HFFc6 (cell line): ENCODE data around the gene WDR45B. TPM values are rescaled to one million over a fixed set of nuclear protein-coding genes. Genes with fewer than 3 reads are reported as not detected.

ENCODE experiments used
- DNase-seq: peaks from one replicate; pipeline ENCODE4 v3.0.0-alpha.2; 2018
- H3K27ac Mint-ChIP-seq: 2 replicates; pipeline ENCODE4 v1.8.0; 2020; ENCODE audit warnings: mild to moderate bottlenecking, mixed read lengths
- H3K27me3 Mint-ChIP-seq: 2 replicates; pipeline ENCODE4 v1.8.0; 2021; ENCODE audit warnings: mild to moderate bottlenecking, moderate library complexity, mixed read lengths; ENCODE audit not compliant: insufficient read depth
- H3K36me3 Mint-ChIP-seq: 2 replicates; pipeline ENCODE4 v1.8.0; 2021; ENCODE audit warnings: low read depth, mixed read lengths
- H3K4me1 Mint-ChIP-seq: 2 replicates; pipeline ENCODE4 v1.8.0; 2020; ENCODE audit warnings: low read depth, mixed read lengths
- H3K4me3 Mint-ChIP-seq: 2 replicates; pipeline ENCODE4 v1.8.0; 2020; ENCODE audit warnings: mild to moderate bottlenecking, moderate library complexity, mixed read lengths
- H3K9me3 Mint-ChIP-seq: 2 replicates; pipeline ENCODE4 v1.8.0; 2020; ENCODE audit warnings: mild to moderate bottlenecking, mixed read lengths
- total RNA-seq, 6 experiments: library from RNA; stranded (reverse); fragmentation: NEBNext Ultra II Directional; extraction: Animal tissue kit (Norgen Biotek cat#: 25700); gene quantifications; 2 replicates in 1 of 6; 3 replicates in 5 of 6; pipeline ENCODE4 v1.2.3, GENCODE V29; 2021
- TF ChIP-seq, protein P1 (sequence below): fragments of 200-600 bp; sonication (generic); IDR thresholded peaks from 2 replicates; pipeline ENCODE4 v1.5.0; 2021; ENCODE audit warnings: antibody characterized with exemption, mild to moderate bottlenecking

WDR45B gene
- total RNA-seq, 6 experiments from 2014 or later, result 60.6 to 73.5 (median 66.3) TPM

DNA sequence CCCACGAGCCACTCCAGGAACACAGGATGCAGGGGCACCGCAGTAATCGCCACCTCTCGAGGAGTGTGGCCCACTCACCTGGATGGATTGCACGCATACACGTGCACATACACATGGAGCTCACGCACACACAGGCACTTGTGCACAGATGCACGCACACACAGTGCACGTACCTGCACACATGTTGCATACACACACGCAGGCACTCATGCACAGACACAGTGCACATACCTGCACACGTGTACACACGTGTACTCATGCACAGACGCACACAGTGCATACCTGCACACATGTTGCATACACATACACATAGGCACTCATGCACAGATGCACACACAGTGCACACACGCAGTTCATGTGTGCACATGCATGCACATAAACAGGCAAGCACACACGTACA lies 11.6 kb upstream of the WDR45B start:
- Mint-ChIP-seq H3K27me3 (peaks cover 3% of the 10 kb centered on the region), H3K27ac (no peak overlapping the region), H3K9me3 (peaks cover 7% of the 10 kb centered on the region; the same call in 1 of the 2 replicates), H3K36me3 (peaks cover 29% of the 10 kb centered on the region), H3K4me3 (no peak overlapping the region), H3K4me1 (peaks cover 5% of the 10 kb centered on the region)
- TF ChIP-seq, protein P1, sequence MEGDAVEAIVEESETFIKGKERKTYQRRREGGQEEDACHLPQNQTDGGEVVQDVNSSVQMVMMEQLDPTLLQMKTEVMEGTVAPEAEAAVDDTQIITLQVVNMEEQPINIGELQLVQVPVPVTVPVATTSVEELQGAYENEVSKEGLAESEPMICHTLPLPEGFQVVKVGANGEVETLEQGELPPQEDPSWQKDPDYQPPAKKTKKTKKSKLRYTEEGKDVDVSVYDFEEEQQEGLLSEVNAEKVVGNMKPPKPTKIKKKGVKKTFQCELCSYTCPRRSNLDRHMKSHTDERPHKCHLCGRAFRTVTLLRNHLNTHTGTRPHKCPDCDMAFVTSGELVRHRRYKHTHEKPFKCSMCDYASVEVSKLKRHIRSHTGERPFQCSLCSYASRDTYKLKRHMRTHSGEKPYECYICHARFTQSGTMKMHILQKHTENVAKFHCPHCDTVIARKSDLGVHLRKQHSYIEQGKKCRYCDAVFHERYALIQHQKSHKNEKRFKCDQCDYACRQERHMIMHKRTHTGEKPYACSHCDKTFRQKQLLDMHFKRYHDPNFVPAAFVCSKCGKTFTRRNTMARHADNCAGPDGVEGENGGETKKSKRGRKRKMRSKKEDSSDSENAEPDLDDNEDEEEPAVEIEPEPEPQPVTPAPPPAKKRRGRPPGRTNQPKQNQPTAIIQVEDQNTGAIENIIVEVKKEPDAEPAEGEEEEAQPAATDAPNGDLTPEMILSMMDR, result no peak
- no peak for DNase-seq

GRCh38 chr17:82658796-82659452 lies 10.7 kb upstream of the WDR45B start:
- Mint-ChIP-seq H3K36me3 (peaks cover 29% of the 10 kb centered on the region), H3K27ac (no peak overlapping the region), H3K4me3 (no peak overlapping the region), H3K4me1 (peaks cover 6% of the 10 kb centered on the region), H3K27me3 (peaks cover 3% of the 10 kb centered on the region), H3K9me3 (peaks cover 7% of the 10 kb centered on the region; the same call in 1 of the 2 replicates)
- DNase-seq, result no peak
- TF ChIP-seq, protein P1, result no peak

GRCh38 chr17:82658331-82658730 lies 10.1 kb upstream of the WDR45B start:
- TF ChIP-seq, protein P1, result no peak
- Mint-ChIP-seq H3K9me3 (peaks cover 7% of the 10 kb centered on the region; the same call in 1 of the 2 replicates), H3K4me3 (no peak overlapping the region)

DNA sequence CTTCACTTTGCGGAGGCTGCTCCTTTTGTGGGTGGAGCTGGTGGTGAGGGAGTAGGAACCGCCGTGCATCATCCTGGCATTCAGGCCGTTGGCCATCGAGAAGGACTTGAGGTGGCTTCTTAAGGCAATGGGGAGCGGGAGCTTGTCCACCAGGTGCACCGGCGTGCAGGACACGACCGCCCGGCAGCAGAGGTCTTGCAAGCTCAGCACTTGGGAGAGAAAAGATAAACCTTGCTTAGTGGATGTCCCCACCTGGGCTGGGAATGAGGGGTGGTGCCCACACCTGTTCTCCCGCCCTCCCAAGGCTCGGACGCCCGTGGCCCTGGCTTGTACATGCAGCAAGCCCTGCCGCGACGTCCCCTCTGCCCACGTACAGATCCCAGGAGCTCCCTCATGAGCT lies 9.7 kb upstream of the WDR45B start:
- no peak overlapping the region for H3K4me3 Mint-ChIP-seq
- TF ChIP-seq, protein P1, result no peak
- peaks cover 29% of the 10 kb centered on the region for H3K36me3 Mint-ChIP-seq
- H3K27ac Mint-ChIP-seq, result no peak overlapping the region
- H3K9me3 Mint-ChIP-seq, result peaks cover 7% of the 10 kb centered on the region; the same call in 1 of the 2 replicates
- DNase-seq, result no peak
- H3K4me1 Mint-ChIP-seq, result peaks cover 6% of the 10 kb centered on the region
- H3K27me3 Mint-ChIP-seq, result peaks cover 3% of the 10 kb centered on the region

More at GRCh38 chr17:82658331-82658730, 10.1 kb upstream of the WDR45B start:
- Mint-ChIP-seq H3K27ac (no peak overlapping the region), H3K36me3 (peaks cover 29% of the 10 kb centered on the region), H3K27me3 (peaks cover 3% of the 10 kb centered on the region), H3K4me1 (peaks cover 6% of the 10 kb centered on the region)
- DNase-seq, result no peak

DNA sequence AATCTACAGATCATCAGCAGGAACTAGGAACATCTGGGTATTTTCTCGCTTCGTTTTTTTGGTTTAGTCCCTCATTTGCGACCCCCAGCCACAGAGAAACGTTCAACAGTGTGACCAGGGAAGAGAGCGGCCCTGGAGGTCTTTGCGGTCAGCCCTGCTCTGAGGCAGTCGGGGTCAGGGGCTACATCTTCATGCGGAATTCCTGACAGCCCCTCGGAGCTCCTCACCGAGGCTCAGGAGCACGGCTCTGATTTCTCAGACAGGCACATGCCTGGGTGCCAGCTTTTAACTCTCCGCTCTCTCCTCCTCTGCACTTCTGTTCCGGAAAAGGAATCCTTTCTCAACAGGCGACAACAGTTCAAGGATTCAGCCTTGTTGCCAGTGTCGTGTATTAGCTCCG lies 8.0 kb upstream of the WDR45B start:
- TF ChIP-seq, protein P1, result no peak
- H3K4me3 Mint-ChIP-seq, result no peak overlapping the region

More for the DNA sequence above, 8.0 kb upstream of the WDR45B start:
- H3K27me3 Mint-ChIP-seq, result peaks cover 3% of the 10 kb centered on the region
- H3K36me3 Mint-ChIP-seq, result peaks cover 28% of the 10 kb centered on the region
- H3K4me1 Mint-ChIP-seq, result peaks cover 6% of the 10 kb centered on the region
- H3K9me3 Mint-ChIP-seq, result peaks cover 7% of the 10 kb centered on the region; the same call in 1 of the 2 replicates
- DNase-seq, result no peak
- H3K27ac Mint-ChIP-seq, result no peak overlapping the region
